Activated CD4-positive, alpha-beta T cell treated with anti-CD3 and anti-CD28 coated beads, Interleukin-2, amount 10 ng/mL, durations not matched to agents 7 days and 5 days (primary cell): Measurements from ENCODE around the gene CPLX3. TPM values are rescaled to one million over a fixed set of nuclear protein-coding genes. Genes with fewer than 3 reads are reported as not detected.

Experiments used
- CTCF ChIA-PET: fragments of 350-600 bp; sonication (Branson Sonifier 250); formaldehyde crosslinking; loops from one replicate; lab custom pipeline; 2021; ENCODE audit warnings: antibody characterized with exemption; lab: Charles Lee
- POLR2A ChIA-PET: fragments of 350-600 bp; sonication (Branson Sonifier 250); formaldehyde crosslinking; loops from one replicate; lab custom pipeline; 2021; ENCODE audit warnings: antibody characterized with exemption; lab: Charles Lee
- DNase-seq: peaks from one replicate; pipeline ENCODE4 v3.0.0-alpha.2; 2020
- H3K27ac Mint-ChIP-seq: one replicate; pipeline ENCODE4 v1.8.0; 2021; ENCODE audit warnings: mild to moderate bottlenecking, moderate library complexity, mixed read lengths
- H3K27me3 Mint-ChIP-seq: one replicate; pipeline ENCODE4 v1.8.0; 2021; ENCODE audit warnings: mixed read lengths
- H3K36me3 Mint-ChIP-seq: one replicate; pipeline ENCODE4 v1.8.0; 2021; ENCODE audit warnings: low read depth, mixed read lengths
- H3K4me1 Mint-ChIP-seq: one replicate; pipeline ENCODE4 v1.8.0; 2021; ENCODE audit warnings: mixed read lengths
- H3K4me3 Mint-ChIP-seq: one replicate; pipeline ENCODE4 v1.8.0; 2021; ENCODE audit warnings: mild to moderate bottlenecking, moderate library complexity, mixed read lengths
- H3K9me3 Mint-ChIP-seq: one replicate; pipeline ENCODE4 v1.8.0; 2021; ENCODE audit warnings: mixed read lengths
- total RNA-seq, 2 experiments: library from RNA; stranded (reverse); gene quantifications; one replicate each; pipeline ENCODE4 v1.2.3, GENCODE V29; 2021

CPLX3 gene
- total RNA-seq, 2 experiments from 2014 or later = 0.12 to 0.19 TPM

- Mint-ChIP-seq H3K27ac (peak overlapping the region; percentile 98), H3K9me3 (no peaks in the 10 kb centered on the region), H3K4me1 (peaks cover 87% of the 10 kb centered on the region), H3K27me3 (no peaks in the 10 kb centered on the region), H3K36me3 (peaks cover 66% of the 10 kb centered on the region), H3K4me3 (peak overlapping the region; percentile 88)
- POLR2A ChIA-PET = interaction anchor here (1.3 kb wide), 1 partner anchor 10 kb away, joined by 3 read pairs; no protein-coding TSS in a partner anchor
- CTCF ChIA-PET = interaction anchor here (0.6 to 27.9 kb wide), 4 partner anchors 9 to 164 kb away, joined by 3 to 930 read pairs (median 466); partner anchors contain the start of genes CSK and LMAN1L
- DNase-seq = no peak
Observed at GRCh38 chr15:74790080-74790916, 36.1 kb upstream of the CPLX3 start.

DNA sequence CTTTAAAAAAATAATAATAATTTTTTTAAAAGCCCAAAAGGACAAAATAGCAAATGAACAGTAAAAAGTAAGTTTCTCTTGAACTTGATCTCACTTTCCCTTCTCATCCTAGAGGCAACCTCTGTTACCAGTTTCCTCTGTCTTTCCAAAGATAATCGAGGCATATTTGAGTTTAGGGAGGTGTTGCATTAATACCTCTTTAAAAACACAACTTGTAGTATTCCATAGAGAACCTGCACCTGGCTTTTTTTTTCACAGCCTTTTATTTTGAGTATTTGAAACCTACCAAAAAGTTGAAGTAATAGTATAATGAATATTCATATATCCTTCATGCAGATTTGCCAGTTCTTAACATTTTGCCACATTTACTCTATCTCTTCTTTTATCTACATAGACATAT, 35.4 kb upstream of the CPLX3 start:
- peak overlapping the region; percentile 68 for H3K27ac Mint-ChIP-seq
- ChIA-PET CTCF (interaction anchor here (0.8 to 27.9 kb wide), 3 partner anchors 8 to 163 kb away, joined by 3 to 930 read pairs (median 930); partner anchors contain the start of genes CSK and LMAN1L), POLR2A (no interaction called here)
- no peaks in the 10 kb centered on the region for H3K27me3 Mint-ChIP-seq
- H3K9me3 Mint-ChIP-seq = no peaks in the 10 kb centered on the region
- H3K4me3 Mint-ChIP-seq = peak overlapping the region; percentile 88
- peaks cover 64% of the 10 kb centered on the region for H3K36me3 Mint-ChIP-seq
- DNase-seq = no peak
- peaks cover 87% of the 10 kb centered on the region for H3K4me1 Mint-ChIP-seq

GRCh38 chr15:74791667-74792066, 34.8 kb upstream of the CPLX3 start:
- H3K9me3 Mint-ChIP-seq = no peaks in the 10 kb centered on the region
- ChIA-PET CTCF (interaction anchor here (1.1 to 27.9 kb wide), 4 partner anchors 8 to 160 kb away, joined by 3 to 930 read pairs (median 468); partner anchors contain the start of genes CSK and LMAN1L), POLR2A (no interaction called here)
- peaks cover 89% of the 10 kb centered on the region for H3K4me1 Mint-ChIP-seq
- no peaks in the 10 kb centered on the region for H3K27me3 Mint-ChIP-seq
- no peak for DNase-seq
- H3K4me3 Mint-ChIP-seq = peak overlapping the region; percentile 88
- peaks cover 65% of the 10 kb centered on the region for H3K36me3 Mint-ChIP-seq
- peak overlapping the region; percentile 68 for H3K27ac Mint-ChIP-seq

DNA sequence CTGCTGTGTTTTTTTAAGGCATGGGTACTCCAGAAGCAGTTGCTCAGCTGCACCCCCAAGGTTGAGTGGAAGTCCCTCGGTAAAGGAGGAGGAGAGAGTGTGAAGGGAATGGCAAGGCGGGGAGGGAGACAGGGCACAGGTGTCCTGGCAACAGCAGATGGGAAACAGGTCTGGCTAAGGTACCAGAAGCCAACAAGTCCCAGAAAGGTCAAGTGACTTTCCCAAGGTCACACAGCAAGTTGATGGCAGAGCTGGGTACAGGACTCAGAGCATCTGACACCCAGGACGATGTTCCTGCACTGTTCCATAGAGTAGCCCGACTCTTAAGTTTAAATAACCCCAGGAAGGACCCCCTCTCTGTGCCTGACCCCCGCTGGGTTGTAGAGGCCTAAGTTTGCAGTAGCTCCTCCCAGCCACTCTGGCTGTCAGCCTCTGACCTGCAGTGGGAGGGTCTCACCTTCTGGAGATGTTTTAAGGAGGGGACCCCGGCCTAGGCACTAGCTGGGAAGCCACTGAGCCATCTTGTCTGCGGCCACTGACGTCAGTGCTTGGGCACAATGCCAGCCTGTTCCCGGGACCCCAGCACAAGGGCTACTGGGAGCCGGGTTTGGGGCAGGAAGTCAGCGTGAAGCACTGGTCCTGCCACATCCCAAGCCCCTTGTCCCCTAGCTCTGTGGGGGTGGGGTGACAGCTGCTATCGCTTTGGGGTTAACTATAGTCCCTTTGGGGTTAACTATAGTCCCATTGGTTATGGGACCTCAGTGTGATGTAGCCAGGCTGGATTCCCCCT, 34.0 kb upstream of the CPLX3 start:
- DNase-seq = no peak
- CTCF ChIA-PET = interaction anchor here (0.9 to 27.9 kb wide), 11 partner anchors 7 to 161 kb away, joined by 3 to 930 read pairs (median 6); partner anchors contain the start of genes CSK and LMAN1L

GRCh38 chr15:74793135-74794028, 33.0 kb upstream of the CPLX3 start:
- Mint-ChIP-seq H3K9me3 (no peaks in the 10 kb centered on the region), H3K4me3 (peak overlapping the region; percentile 38), H3K27ac (peak overlapping the region; percentile 71), H3K27me3 (no peaks in the 10 kb centered on the region), H3K4me1 (peaks cover 87% of the 10 kb centered on the region), H3K36me3 (peaks cover 54% of the 10 kb centered on the region)
- CTCF ChIA-PET = interaction anchor here (0.6 to 27.9 kb wide), 17 partner anchors 6 to 162 kb away, joined by 3 to 930 read pairs (median 4); partner anchors contain the start of genes CPLX3, CSK and LMAN1L
- POLR2A ChIA-PET = interaction anchor here (1.2 to 1.9 kb wide), 3 partner anchors 9 to 12 kb away, joined by 3 to 7 read pairs (median 5); partner anchors contain the start of gene CSK
- DNase-seq = peak; percentile 72

More for the DNA sequence above, 34.0 kb upstream of the CPLX3 start:
- Mint-ChIP-seq H3K9me3 (no peaks in the 10 kb centered on the region), H3K36me3 (peaks cover 60% of the 10 kb centered on the region), H3K27ac (peak overlapping the region; percentile 71), H3K4me1 (peaks cover 85% of the 10 kb centered on the region), H3K27me3 (no peaks in the 10 kb centered on the region), H3K4me3 (peak overlapping the region; percentile 88)
- POLR2A ChIA-PET = interaction anchor here (1.2 to 1.9 kb wide), 2 partner anchors 8 to 11 kb away, joined by 5 to 7 read pairs; partner anchors contain the start of gene CSK

GRCh38 chr15:74794248-74794969, 32.0 kb upstream of the CPLX3 start:
- ChIA-PET CTCF (interaction anchor here (1.0 to 27.9 kb wide), 9 partner anchors 5 to 156 kb away, joined by 3 to 930 read pairs (median 5); partner anchors contain the start of genes CPLX3, CSK and LMAN1L), POLR2A (interaction anchor here (1.2 to 1.9 kb wide), 2 partner anchors 11 to 13 kb away, joined by 3 to 5 read pairs; partner anchors contain the start of gene CSK)
- peaks cover 51% of the 10 kb centered on the region for H3K36me3 Mint-ChIP-seq
- H3K27ac Mint-ChIP-seq = peak overlapping the region; percentile 82
- H3K4me1 Mint-ChIP-seq = peaks cover 89% of the 10 kb centered on the region
- no peaks in the 10 kb centered on the region for H3K27me3 Mint-ChIP-seq
- H3K4me3 Mint-ChIP-seq = no peak overlapping the region
- H3K9me3 Mint-ChIP-seq = no peaks in the 10 kb centered on the region
- no peak for DNase-seq

DNA sequence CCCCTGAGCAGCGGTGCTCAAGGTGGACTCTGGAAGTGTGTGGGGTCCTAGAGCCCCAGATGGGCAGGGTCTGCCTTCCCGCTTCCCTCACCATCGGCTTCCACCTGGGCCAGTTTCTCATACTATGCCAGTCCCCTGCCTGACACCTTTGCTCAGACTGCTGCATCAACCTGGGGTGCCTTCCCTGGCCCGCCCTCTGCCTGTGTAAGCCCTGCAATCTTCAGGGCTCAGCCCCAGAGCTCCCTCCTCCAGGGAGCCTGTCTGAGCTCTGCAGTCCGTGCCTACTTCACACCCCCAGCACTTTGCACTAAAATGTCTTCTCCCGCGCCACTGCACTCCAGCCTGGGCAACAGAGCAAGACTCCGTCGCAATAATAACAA, 31.5 kb upstream of the CPLX3 start:
- ChIA-PET POLR2A (no interaction called here), CTCF (interaction anchor here (1.3 to 27.9 kb wide), 4 partner anchors 5 to 156 kb away, joined by 4 to 930 read pairs (median 468); partner anchors contain the start of genes CSK and LMAN1L)
- Mint-ChIP-seq H3K27ac (peak overlapping the region; percentile 82), H3K27me3 (no peaks in the 10 kb centered on the region), H3K4me1 (peaks cover 89% of the 10 kb centered on the region), H3K9me3 (no peaks in the 10 kb centered on the region), H3K4me3 (peak overlapping the region; percentile 33), H3K36me3 (peaks cover 51% of the 10 kb centered on the region)
- DNase-seq = no peak

DNA sequence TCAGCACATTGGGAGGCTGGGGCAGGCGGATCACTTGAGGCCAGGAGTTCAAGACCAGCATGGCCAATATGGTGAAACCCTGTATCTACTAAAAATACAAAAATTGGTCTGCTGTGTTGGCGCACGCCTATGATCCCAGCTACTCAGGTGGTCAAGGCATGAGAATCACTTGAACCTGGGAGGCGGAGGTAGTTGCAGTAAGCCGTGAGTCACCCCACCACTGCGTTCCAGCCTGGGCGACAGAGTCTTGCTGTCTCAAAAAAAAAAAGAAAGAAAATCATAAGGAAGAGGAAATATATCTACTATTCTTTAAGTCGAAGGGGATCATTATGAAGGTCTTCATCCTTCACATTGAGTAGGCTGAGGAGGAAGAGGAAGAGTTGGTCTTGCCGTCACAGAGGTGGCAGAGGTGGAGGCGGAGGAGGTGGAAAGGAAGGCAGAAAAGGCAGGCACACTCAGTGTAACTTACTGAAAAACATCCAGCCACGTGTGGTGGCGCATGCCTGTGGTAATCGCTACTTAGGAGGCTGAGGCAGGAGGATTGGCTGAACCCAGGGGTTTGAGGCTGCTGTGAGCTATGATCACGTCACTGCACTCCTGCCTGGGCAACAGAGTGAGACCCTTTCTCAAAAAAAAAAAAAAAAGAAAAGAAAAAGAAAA, 30.3 kb upstream of the CPLX3 start:
- peaks cover 51% of the 10 kb centered on the region for H3K36me3 Mint-ChIP-seq
- H3K27ac Mint-ChIP-seq = peak overlapping the region; percentile 87
- peak; percentile 56 for DNase-seq
- H3K4me1 Mint-ChIP-seq = peaks cover 82% of the 10 kb centered on the region
- H3K9me3 Mint-ChIP-seq = no peaks in the 10 kb centered on the region
- CTCF ChIA-PET = interaction anchor here (0.6 to 27.7 kb wide), 5 partner anchors 15 to 337 kb away, joined by 3 to 930 read pairs (median 3); partner anchors contain the start of gene CSK
- H3K4me3 Mint-ChIP-seq = peak overlapping the region; percentile 5
- POLR2A ChIA-PET = interaction anchor here (0.7 kb wide), 1 partner anchor 9 kb away, joined by 3 read pairs; no protein-coding TSS in a partner anchor
- H3K27me3 Mint-ChIP-seq = no peaks in the 10 kb centered on the region

DNA sequence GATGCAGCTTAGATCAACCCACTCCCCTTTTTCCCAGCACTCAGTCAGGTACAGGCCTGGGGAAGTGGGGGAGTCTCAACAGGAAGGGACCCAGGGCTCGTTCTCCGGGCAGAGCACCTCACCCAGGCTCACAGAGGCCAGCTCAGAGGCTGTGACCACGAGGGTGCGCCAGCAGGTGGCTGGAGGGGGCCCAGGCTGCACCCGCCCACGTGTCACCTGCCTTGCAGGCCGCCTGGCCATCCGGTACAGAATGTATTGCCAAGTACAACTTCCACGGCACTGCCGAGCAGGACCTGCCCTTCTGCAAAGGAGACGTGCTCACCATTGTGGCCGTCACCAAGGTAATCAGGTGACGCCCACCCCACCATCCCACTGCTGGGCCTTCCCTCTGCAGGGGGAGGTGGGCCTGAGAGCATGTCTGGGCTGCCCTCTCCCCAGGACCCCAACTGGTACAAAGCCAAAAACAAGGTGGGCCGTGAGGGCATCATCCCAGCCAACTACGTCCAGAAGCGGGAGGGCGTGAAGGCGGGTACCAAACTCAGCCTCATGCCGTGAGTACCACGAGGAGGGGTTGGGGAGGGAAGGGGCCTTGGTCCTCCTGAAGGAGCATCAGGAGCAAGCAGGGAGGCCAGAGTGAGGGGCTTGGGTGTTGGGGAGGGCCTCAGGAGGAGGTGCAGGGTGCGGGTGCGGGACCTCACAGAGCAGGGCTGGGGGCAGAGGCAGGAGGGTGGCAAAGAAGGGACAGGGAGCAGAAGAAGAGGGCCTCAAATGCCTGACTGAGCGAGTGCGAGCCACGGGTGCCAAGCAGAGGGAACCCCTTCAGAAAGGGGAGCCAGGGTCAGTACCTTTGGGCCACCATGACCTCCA, 27.8 kb upstream of the CPLX3 start:
- Mint-ChIP-seq H3K27ac (peak overlapping the region; percentile 80), H3K4me3 (no peak overlapping the region), H3K4me1 (peaks cover 57% of the 10 kb centered on the region), H3K9me3 (no peaks in the 10 kb centered on the region), H3K27me3 (no peaks in the 10 kb centered on the region), H3K36me3 (peaks cover 54% of the 10 kb centered on the region)
- ChIA-PET POLR2A (interaction anchor here (1.2 kb wide), 1 partner anchor 27 kb away, joined by 5 read pairs; no protein-coding TSS in a partner anchor), CTCF (interaction anchor here (0.6 to 27.7 kb wide), 7 partner anchors 10 to 164 kb away, joined by 3 to 930 read pairs (median 4); partner anchors contain the start of gene CSK)
- no peak for DNase-seq
